Measurements from ENCODE around the gene CCNJ. TPM values are rescaled to one million over a fixed set of nuclear protein-coding genes. Genes with fewer than 3 reads are reported as not detected.

CCNJ gene
- total and polyA plus RNA-seq, 2 of the 13 experiments (the other 11 are each of a cell fraction or from before 2014, with no cell fraction given), result 14.1 to 21.5 TPM

DNA sequence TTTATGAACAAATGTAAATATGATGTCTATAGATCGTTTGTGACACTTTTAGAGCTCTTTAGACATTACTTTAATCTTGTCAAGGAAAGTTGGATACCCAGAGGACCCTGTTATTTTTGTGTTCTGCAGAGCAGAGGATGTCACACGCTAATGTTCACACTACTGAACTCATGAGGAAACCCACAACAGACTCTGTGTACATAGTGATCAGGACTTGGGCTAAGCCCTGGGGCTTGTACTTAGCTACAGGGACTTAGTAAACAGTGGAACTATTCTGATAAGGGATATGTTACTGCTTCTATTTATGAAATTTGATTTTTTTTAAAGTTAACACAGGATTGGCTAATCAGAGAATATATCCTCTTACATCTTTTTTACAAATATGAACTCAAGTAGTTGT is 50.6 kb downstream of the CCNJ start:
- Histone ChIP-seq H3K36me3 (replicated peaks in 1 of 2; ENCODE audit: control insufficient read depth in 1 of 2, insufficient read depth in 2 of 2, low read length in 2 of 2) (no peaks in the 10 kb centered on the region), H3K9me3 (ENCODE audit: low read length) (no peaks in the 10 kb centered on the region), H3K9ac (ENCODE audit: insufficient read depth, low read depth, low read length) (peak overlapping the region; percentile 65), H3K27ac (ENCODE audit: extremely low read length, insufficient read depth, low read length) (peak overlapping the region; percentile 89), H3K79me2 (ENCODE audit: insufficient read depth, low read length) (no peaks in the 10 kb centered on the region), H3K4me2 (ENCODE audit: low read depth, low read length) (peak overlapping the region; percentile 88), H3K4me1 (ENCODE audit: insufficient read depth, low read length) (peaks cover 48% of the 10 kb centered on the region), H3K27me3 (ENCODE audit: control insufficient read depth in 1 of 2, insufficient read depth in 2 of 2, low read length in 2 of 2) (no peaks in the 10 kb centered on the region; a peak in 1 of 5 replicates), H4K20me1 (ENCODE audit: insufficient read depth, low read length) (no peaks in the 10 kb centered on the region), H3K4me3 (replicated peaks in 1 of 3; ENCODE audit: insufficient read depth in 1 of 3, low read depth in 2 of 3, low read length in 3 of 3) (peak overlapping the region; percentile 21 to 62 (median 51); a peak in 4 of 6 replicates), H2AFZ (ENCODE audit: low read length) (peak overlapping the region; percentile 65)
- ChIA-PET POLR2A (interaction anchor here (0.9 to 3.4 kb wide), 10 partner anchors 10 to 50 kb away, joined by 3 to 186 read pairs (median 5); partner anchors contain the start of genes CCNJ and ZNF518A), CTCF (ENCODE audit: low intra/inter-chr PET ratio, low total read pairs) (no interaction called here)
- FAIRE-seq, result no peak
- in situ Hi-C loops (cut with HindIII; ENCODE audit: extremely low pct_ligation_motif_present, low pct_unique_long_range_greater_than_20kb) (loop anchor here (5.0 kb wide), 1 partner anchor 33 kb away; no protein-coding TSS in a partner anchor), intact Hi-C loops (cut with micrococcal nuclease; ENCODE audit: unreplicated experiment) (loop anchor here (2.0 to 5.0 kb wide), 2 partner anchors 31 to 47 kb away; no protein-coding TSS in a partner anchor)
- peak; percentile 63 for DNase-seq (ENCODE audit: low spot score)
- 0% methylated on average over 2 of the region's 2 CpGs for WGBS (ENCODE audit: low lambda C conversion rate)
- BruUV-seq (replicated peaks), result no TSS peak
- ATAC-seq, result peak; percentile 64
- TF ChIP-seq NCOR1 (IDR thresholded peaks at IDR 0.05; ENCODE audit: borderline replicate concordance, low read length) (no peak), ZNF33B (CRISPR knock-in tag; IDR thresholded peaks at IDR 0.05) (no peak), ZNF232 (CRISPR knock-in tag; IDR thresholded peaks at IDR 0.05; ENCODE audit: borderline replicate concordance) (no peak), JARID2 (CRISPR knock-in tag; IDR thresholded peaks at IDR 0.05; ENCODE audit: insufficient replicate concordance) (no peak), KLF11 (CRISPR knock-in tag; IDR thresholded peaks at IDR 0.05) (peak; percentile 56; the same call in 1 of the 2 replicates), ZFP1 (CRISPR knock-in tag; IDR thresholded peaks at IDR 0.05) (no peak), ZNF768 (CRISPR knock-in tag; IDR thresholded peaks at IDR 0.05) (no peak), KDM5B (CRISPR knock-in tag; IDR thresholded peaks at IDR 0.05; ENCODE audit: borderline replicate concordance) (no peak), ZMAT3 (CRISPR knock-in tag; conservative IDR thresholded peaks at IDR 0.05) (no peak), NFKBIZ (CRISPR knock-in tag; IDR thresholded peaks at IDR 0.05) (0 out of 2 replicates have a peak, but pooled peaks have one; percentile 42), PLRG1 (conservative IDR thresholded peaks at IDR 0.05) (no peak), MED1 (CRISPR knock-in tag; IDR thresholded peaks at IDR 0.05) (peak; percentile 61), ZNF329 (CRISPR knock-in tag; IDR thresholded peaks at IDR 0.05; ENCODE audit: low read depth) (no peak), SP1 (IDR thresholded peaks at IDR 0.05) (no peak), SP1 (CRISPR knock-in tag; IDR thresholded peaks at IDR 0.05) (no peak), NFE2 (CRISPR knock-in tag; IDR thresholded peaks at IDR 0.05) (no peak), SRSF4 (IDR thresholded peaks at IDR 0.05; ENCODE audit: low read depth, low read length, poor library complexity, severe bottlenecking) (no peak), EZH2 (conservative IDR thresholded peaks at IDR 0.05; ENCODE audit: low read depth, low read length) (no peak), RELA (CRISPR knock-in tag; IDR thresholded peaks at IDR 0.05) (no peak), ZNF20 (CRISPR knock-in tag; IDR thresholded peaks at IDR 0.05) (no peak)
- TF ChIP-seq, protein P1, sequence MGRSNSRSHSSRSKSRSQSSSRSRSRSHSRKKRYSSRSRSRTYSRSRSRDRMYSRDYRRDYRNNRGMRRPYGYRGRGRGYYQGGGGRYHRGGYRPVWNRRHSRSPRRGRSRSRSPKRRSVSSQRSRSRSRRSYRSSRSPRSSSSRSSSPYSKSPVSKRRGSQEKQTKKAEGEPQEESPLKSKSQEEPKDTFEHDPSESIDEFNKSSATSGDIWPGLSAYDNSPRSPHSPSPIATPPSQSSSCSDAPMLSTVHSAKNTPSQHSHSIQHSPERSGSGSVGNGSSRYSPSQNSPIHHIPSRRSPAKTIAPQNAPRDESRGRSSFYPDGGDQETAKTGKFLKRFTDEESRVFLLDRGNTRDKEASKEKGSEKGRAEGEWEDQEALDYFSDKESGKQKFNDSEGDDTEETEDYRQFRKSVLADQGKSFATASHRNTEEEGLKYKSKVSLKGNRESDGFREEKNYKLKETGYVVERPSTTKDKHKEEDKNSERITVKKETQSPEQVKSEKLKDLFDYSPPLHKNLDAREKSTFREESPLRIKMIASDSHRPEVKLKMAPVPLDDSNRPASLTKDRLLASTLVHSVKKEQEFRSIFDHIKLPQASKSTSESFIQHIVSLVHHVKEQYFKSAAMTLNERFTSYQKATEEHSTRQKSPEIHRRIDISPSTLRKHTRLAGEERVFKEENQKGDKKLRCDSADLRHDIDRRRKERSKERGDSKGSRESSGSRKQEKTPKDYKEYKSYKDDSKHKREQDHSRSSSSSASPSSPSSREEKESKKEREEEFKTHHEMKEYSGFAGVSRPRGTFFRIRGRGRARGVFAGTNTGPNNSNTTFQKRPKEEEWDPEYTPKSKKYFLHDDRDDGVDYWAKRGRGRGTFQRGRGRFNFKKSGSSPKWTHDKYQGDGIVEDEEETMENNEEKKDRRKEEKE (IDR thresholded peaks at IDR 0.05), result no peak
- TF ChIP-seq, protein P2, sequence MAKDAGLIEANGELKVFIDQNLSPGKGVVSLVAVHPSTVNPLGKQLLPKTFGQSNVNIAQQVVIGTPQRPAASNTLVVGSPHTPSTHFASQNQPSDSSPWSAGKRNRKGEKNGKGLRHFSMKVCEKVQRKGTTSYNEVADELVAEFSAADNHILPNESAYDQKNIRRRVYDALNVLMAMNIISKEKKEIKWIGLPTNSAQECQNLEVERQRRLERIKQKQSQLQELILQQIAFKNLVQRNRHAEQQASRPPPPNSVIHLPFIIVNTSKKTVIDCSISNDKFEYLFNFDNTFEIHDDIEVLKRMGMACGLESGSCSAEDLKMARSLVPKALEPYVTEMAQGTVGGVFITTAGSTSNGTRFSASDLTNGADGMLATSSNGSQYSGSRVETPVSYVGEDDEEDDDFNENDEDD (CRISPR knock-in tag; IDR thresholded peaks at IDR 0.05; ENCODE audit: borderline replicate concordance), result no peak
- TF ChIP-seq, protein P3, sequence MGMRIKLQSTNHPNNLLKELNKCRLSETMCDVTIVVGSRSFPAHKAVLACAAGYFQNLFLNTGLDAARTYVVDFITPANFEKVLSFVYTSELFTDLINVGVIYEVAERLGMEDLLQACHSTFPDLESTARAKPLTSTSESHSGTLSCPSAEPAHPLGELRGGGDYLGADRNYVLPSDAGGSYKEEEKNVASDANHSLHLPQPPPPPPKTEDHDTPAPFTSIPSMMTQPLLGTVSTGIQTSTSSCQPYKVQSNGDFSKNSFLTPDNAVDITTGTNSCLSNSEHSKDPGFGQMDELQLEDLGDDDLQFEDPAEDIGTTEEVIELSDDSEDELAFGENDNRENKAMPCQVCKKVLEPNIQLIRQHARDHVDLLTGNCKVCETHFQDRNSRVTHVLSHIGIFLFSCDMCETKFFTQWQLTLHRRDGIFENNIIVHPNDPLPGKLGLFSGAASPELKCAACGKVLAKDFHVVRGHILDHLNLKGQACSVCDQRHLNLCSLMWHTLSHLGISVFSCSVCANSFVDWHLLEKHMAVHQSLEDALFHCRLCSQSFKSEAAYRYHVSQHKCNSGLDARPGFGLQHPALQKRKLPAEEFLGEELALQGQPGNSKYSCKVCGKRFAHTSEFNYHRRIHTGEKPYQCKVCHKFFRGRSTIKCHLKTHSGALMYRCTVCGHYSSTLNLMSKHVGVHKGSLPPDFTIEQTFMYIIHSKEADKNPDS (CRISPR knock-in tag; IDR thresholded peaks at IDR 0.05), result no peak

Measured in HepG2 (cell line).